Spleen (tissue), 7 donors: Measurements from ENCODE around the gene VAV1.

Source experiments
- CTCF ChIP-seq, 11 experiments: fragments of 200-600 bp in 7 of 11; fragments of 450-650 bp in 4 of 11; sonication (generic) in 4 of 11; IDR thresholded peaks in 8 of 11; conservative IDR thresholded peaks in 3 of 11; 1 replicate in 7 of 11; 2 replicates in 4 of 11; pipeline versions ENCODE4 v1.4.0 to v1.8.0; 2016 to 2021; ENCODE audit warnings: antibody characterized with exemption in 11 of 11, inconsistent platforms in 4 of 11, mild to moderate bottlenecking in 1 of 11
- POLR2A ChIP-seq, 3 donors: fragments of 450-650 bp; IDR thresholded peaks; one replicate each; pipeline ENCODE4 v1.5.1; 2017; ENCODE audit warnings: antibody characterized with exemption in 3 of 3, mild to moderate bottlenecking in 1 of 3
- donor health status: DM: no; HTN: no; CAD: no; lungs with moderate emphysema.
- donor health status: DM: no; HTN: no; CAD: no.
- donor health status: DM: no; HTN: no; CAD: no.

DNA sequence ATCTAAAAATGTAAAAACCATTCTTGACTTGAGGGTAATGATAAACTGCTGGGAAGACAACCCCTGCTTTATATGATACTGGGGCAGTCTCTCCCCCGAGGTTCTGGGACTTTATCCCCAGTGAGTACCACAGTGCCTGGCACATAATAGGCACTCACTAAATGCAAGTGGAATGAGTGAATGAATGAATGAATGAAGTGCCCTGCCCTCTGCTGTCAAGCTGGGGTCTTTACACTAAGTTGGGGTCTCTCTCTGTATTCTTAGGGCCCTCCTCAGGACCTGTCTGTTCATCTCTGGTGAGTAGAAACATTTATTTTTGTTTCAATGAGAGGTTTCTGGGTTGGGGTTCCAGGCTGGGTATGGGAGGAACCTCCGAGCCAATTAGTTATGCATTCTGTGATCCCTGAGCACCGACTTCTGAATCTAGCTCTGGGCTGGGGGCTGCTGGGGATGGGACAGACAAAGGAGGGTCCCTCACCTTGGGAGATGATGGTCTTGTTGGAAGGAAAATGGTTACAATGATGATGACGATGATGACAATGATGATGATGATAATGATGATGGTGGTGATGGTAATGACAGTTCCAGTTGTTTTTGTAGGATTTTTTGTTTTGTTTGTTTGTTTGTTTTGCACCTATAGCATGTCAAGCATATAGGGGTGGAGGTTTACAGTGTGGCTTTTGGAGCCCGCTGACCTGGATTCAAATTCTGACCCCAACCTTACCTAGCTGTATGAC, 70.5 kb downstream of the VAV1 start:
- TF ChIP-seq CTCF (IDR thresholded peaks at IDR 0.05 in 8 of 11, conservative IDR thresholded peaks at IDR 0.05 in 3 of 11) = no peak
- no peak for TF ChIP-seq POLR2A (IDR thresholded peaks at IDR 0.05)
